Endothelial cell of umbilical vein (primary cell): Measurements from ENCODE around the gene KLC1.

Source experiments
- CTCF ChIP-seq, 2 donors: IDR thresholded peaks; 1 replicate in 1 of 2; 2 replicates in 1 of 2; pipeline ENCODE4 v1.5.1; 2011; ENCODE audit warnings: low read length in 2 of 2, mild to moderate bottlenecking in 2 of 2, moderate library complexity in 2 of 2, control low read depth in 1 of 2, inconsistent platforms in 1 of 2, low read depth in 1 of 2; ENCODE audit not compliant: insufficient read depth in 1 of 2; ENCODE audit errors: extremely low read depth in 1 of 2
- EZH2 ChIP-seq: IDR thresholded peaks from 2 replicates; pipeline ENCODE4 v1.6.1; 2012; ENCODE audit warnings: borderline replicate concordance, low read depth, mild to moderate bottlenecking, moderate library complexity, low read length, inconsistent platforms; ENCODE audit not compliant: severe bottlenecking
- GATA2 ChIP-seq: IDR thresholded peaks from 2 replicates; pipeline ENCODE4 v1.7.0; 2011; ENCODE audit warnings: low read depth, mild to moderate bottlenecking, moderate library complexity, mixed read lengths, low read length; ENCODE audit not compliant: insufficient read length, insufficient read depth
- JUN ChIP-seq: IDR thresholded peaks from 2 replicates; pipeline ENCODE4 v1.6.1; 2011; ENCODE audit warnings: borderline replicate concordance, low read depth; ENCODE audit not compliant: insufficient read length, insufficient read depth
- MAX ChIP-seq: IDR thresholded peaks from 2 replicates; pipeline ENCODE4 v1.6.1; 2011; ENCODE audit not compliant: insufficient read depth, insufficient read length
- MYC ChIP-seq: IDR thresholded peaks from one replicate; pipeline ENCODE4 v1.6.1; 2011; ENCODE audit warnings: mild to moderate bottlenecking, low read depth, low read length
- POLR2A ChIP-seq: IDR thresholded peaks from 2 replicates; pipeline ENCODE4 v1.6.1; 2012; ENCODE audit warnings: low read depth, mild to moderate bottlenecking, control low read depth, low read length
- POLR2AphosphoS5 ChIP-seq: IDR thresholded peaks from 2 replicates; pipeline ENCODE4 v1.6.1; 2012; ENCODE audit warnings: low read depth, mild to moderate bottlenecking, control low read depth, low read length, moderate library complexity; ENCODE audit not compliant: insufficient read depth

- TF ChIP-seq GATA2, result no peak
- no peak for TF ChIP-seq POLR2AphosphoS5
- no peak for TF ChIP-seq CTCF (IDR thresholded peaks at IDR 0.05; ENCODE audit: extremely low read depth in 1 of 2, insufficient read depth in 1 of 2, low read depth in 1 of 2, low read length in 2 of 2)
- TF ChIP-seq POLR2A, result no peak
- TF ChIP-seq EZH2, result no peak
- no peak for TF ChIP-seq MYC
- no peak for TF ChIP-seq MAX
- TF ChIP-seq JUN, result no peak
Observed at GRCh38 chr14:103581206-103581605, 47.8 kb upstream of the KLC1 start.
